Calu3 (cell line): ENCODE data around the gene MYOF. TPM values are rescaled to one million over a fixed set of nuclear protein-coding genes. Genes with fewer than 3 reads are reported as not detected.

ENCODE experiments used
- BruUV-seq: library from RNA; stranded (reverse); fragments of 400-500 nt; replicated peaks from 2 replicates; lab custom pipeline; 2021; lab: Mats Ljungman, UMichigan
- CTCF ChIA-PET: fragments of 300-600 bp; sonication (Branson Sonifier 250); formaldehyde crosslinking; loops from one replicate; lab custom pipeline; 2022; ENCODE audit warnings: antibody characterized with exemption; lab: Charles Lee
- DNase-seq: peaks from one replicate; pipeline ENCODE4 v3.0.0; 2022
- H3K27ac Mint-ChIP-seq: one replicate; pipeline ENCODE4 v1.8.0; 2022; ENCODE audit warnings: mixed read lengths; ENCODE audit not compliant: unreplicated experiment
- H3K27me3 Mint-ChIP-seq: one replicate; pipeline ENCODE4 v1.8.0; 2022; ENCODE audit warnings: mixed read lengths; ENCODE audit not compliant: unreplicated experiment
- H3K36me3 Mint-ChIP-seq: one replicate; pipeline ENCODE4 v1.8.0; 2022; ENCODE audit warnings: mild to moderate bottlenecking, moderate library complexity, mixed read lengths; ENCODE audit not compliant: insufficient read depth, unreplicated experiment
- H3K4me1 Mint-ChIP-seq: one replicate; pipeline ENCODE4 v1.8.0; 2022; ENCODE audit warnings: mild to moderate bottlenecking, low read depth, mixed read lengths; ENCODE audit not compliant: unreplicated experiment
- H3K4me3 Mint-ChIP-seq: one replicate; pipeline ENCODE4 v1.8.0; 2022; ENCODE audit warnings: mild to moderate bottlenecking, low read depth, moderate library complexity, mixed read lengths; ENCODE audit not compliant: unreplicated experiment
- H3K9me3 Mint-ChIP-seq: one replicate; pipeline ENCODE4 v1.8.0; 2022; ENCODE audit warnings: low read depth, mixed read lengths; ENCODE audit not compliant: unreplicated experiment
- intact Hi-C: fragments of 100-400 bp; cut with micrococcal nuclease; formaldehyde crosslinking; loops from one replicate; pipeline ENCODE4 v1.10.0; 2022; ENCODE audit not compliant: unreplicated experiment
- total RNA-seq: library from RNA; stranded (reverse); gene quantifications from 2 replicates; pipeline ENCODE4 v1.2.3, GENCODE V29; 2022
- TF ChIP-seq, protein P1 (sequence below): fragments of 200-600 bp; IDR thresholded peaks from one replicate; pipeline ENCODE4 v1.8.0; 2022; ENCODE audit warnings: antibody characterized with exemption; ENCODE audit not compliant: unreplicated experiment

The MYOF gene
- total RNA-seq, 1 experiment from 2014 or later = 474 TPM

DNA sequence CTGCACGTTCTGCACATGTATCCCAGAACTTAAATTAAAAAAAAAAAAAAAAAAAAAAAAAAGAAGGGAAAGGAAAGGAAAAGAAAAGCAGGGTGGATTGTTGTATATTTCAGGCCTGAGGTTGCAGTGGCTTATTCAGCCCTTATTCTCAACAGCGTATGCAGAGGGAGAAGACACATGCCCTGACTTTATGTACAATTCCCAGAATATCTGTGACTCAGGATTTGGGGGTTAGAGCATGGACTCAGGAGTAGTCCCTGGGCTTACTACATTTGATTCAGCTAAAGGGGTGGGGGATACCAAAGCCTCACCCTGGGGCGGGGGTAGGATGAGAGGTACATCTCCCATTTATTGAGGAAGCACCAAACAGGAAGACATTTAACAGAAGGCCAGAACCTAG, 137.4 kb downstream of the MYOF start:
- no peak overlapping the region for H3K4me3 Mint-ChIP-seq
- intact Hi-C loops = no loop called here
- no peak overlapping the region for H3K27ac Mint-ChIP-seq
- H3K36me3 Mint-ChIP-seq = peaks cover 47% of the 10 kb centered on the region
- DNase-seq = no peak
- no peaks in the 10 kb centered on the region for H3K4me1 Mint-ChIP-seq
- CTCF ChIA-PET = no interaction called here
- no peaks in the 10 kb centered on the region for H3K9me3 Mint-ChIP-seq
- BruUV-seq = no TSS peak
- TF ChIP-seq, protein P1, sequence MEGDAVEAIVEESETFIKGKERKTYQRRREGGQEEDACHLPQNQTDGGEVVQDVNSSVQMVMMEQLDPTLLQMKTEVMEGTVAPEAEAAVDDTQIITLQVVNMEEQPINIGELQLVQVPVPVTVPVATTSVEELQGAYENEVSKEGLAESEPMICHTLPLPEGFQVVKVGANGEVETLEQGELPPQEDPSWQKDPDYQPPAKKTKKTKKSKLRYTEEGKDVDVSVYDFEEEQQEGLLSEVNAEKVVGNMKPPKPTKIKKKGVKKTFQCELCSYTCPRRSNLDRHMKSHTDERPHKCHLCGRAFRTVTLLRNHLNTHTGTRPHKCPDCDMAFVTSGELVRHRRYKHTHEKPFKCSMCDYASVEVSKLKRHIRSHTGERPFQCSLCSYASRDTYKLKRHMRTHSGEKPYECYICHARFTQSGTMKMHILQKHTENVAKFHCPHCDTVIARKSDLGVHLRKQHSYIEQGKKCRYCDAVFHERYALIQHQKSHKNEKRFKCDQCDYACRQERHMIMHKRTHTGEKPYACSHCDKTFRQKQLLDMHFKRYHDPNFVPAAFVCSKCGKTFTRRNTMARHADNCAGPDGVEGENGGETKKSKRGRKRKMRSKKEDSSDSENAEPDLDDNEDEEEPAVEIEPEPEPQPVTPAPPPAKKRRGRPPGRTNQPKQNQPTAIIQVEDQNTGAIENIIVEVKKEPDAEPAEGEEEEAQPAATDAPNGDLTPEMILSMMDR = no peak
- no peaks in the 10 kb centered on the region for H3K27me3 Mint-ChIP-seq

DNA sequence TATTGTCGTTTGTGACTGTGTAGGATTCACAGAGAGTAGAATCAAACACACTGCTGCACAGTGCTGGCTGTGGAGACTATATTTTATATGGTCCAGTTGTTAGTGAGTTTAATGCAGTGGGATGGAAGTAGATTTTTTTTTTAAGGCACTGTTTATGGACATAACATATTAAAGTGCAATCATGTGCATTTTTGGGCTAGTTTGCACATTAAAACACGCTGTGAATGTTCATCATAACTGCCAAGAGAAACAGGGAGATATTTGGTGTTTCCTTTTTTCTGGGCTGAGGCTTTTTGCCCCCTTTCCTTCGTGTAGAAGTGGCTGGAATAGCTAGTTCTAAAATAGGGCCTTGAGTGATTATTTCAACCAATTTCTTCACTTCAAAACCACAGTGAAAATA, 139.2 kb downstream of the MYOF start:
- CTCF ChIA-PET = no interaction called here
- Mint-ChIP-seq H3K4me1 (no peaks in the 10 kb centered on the region), H3K27ac (peak overlapping the region; percentile 18), H3K4me3 (no peak overlapping the region), H3K9me3 (no peaks in the 10 kb centered on the region), H3K36me3 (peaks cover 49% of the 10 kb centered on the region), H3K27me3 (no peaks in the 10 kb centered on the region)
- intact Hi-C loops = no loop called here
- no peak for DNase-seq
- TF ChIP-seq, protein P1 = no peak
- BruUV-seq = no TSS peak

DNA sequence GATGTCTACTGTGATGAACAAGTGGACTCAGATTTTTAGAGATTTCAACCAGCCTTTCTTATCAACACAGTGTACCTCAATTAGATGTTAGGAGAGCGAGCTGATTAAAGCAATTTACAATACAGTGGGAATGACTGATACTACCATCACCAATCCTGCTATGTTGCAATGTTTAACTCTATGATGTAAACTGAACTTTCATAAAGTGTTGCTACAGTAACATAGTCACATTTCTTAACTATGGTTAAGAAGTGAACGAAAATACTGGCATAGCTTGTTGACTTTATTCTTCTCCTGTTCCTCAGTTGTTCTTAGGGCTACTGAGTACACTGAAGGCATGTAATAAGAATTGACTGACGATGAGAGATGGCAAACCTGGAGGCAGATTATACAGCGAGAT, 139.8 kb downstream of the MYOF start:
- H3K36me3 Mint-ChIP-seq = peaks cover 43% of the 10 kb centered on the region
- CTCF ChIA-PET = no interaction called here
- peak overlapping the region; percentile 18 for H3K27ac Mint-ChIP-seq

DNA sequence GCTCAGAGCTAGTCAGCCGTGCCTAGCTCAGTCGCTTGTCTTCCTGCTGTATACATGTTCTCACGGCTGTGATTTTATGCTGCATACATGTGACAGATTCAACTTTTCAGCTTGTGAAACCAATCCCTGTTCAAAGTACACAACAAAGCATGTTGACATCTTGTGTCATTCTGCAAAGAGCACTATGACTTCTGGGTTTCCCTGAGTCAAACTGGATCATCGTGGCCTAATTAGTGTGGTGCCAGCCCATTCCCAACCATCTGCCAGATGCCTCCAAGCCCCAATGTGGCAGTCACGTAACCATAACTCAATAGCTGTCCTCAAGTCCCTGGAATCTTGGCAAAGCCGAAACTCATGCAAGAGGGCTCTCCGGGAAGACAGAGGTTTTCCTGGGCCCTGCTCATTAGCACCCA, 144.8 kb downstream of the MYOF start:
- Mint-ChIP-seq H3K27ac (no peak overlapping the region), H3K4me1 (no peaks in the 10 kb centered on the region), H3K9me3 (no peaks in the 10 kb centered on the region), H3K27me3 (no peaks in the 10 kb centered on the region), H3K4me3 (no peak overlapping the region), H3K36me3 (peaks cover 45% of the 10 kb centered on the region)
- intact Hi-C loops = no loop called here
- TF ChIP-seq, protein P1 = no peak
- BruUV-seq = no TSS peak
- no peak for DNase-seq
- CTCF ChIA-PET = interaction anchor here (0.7 kb wide), 1 partner anchor 265 kb away, joined by 4 read pairs; no protein-coding TSS in a partner anchor

More for the DNA sequence above, 139.8 kb downstream of the MYOF start:
- no peaks in the 10 kb centered on the region for H3K4me1 Mint-ChIP-seq
- TF ChIP-seq, protein P1 = no peak
- no peaks in the 10 kb centered on the region for H3K27me3 Mint-ChIP-seq
- intact Hi-C loops = no loop called here
- no peaks in the 10 kb centered on the region for H3K9me3 Mint-ChIP-seq
- no peak for DNase-seq
- no TSS peak for BruUV-seq
- H3K4me3 Mint-ChIP-seq = no peak overlapping the region
